Measurements from ENCODE around the gene RNPC3.
"Not testable (repeated sequence)": the region's sequence is repeated elsewhere in the genome, so short reads cannot be mapped to it uniquely, and the experiment has no call there.

DNA sequence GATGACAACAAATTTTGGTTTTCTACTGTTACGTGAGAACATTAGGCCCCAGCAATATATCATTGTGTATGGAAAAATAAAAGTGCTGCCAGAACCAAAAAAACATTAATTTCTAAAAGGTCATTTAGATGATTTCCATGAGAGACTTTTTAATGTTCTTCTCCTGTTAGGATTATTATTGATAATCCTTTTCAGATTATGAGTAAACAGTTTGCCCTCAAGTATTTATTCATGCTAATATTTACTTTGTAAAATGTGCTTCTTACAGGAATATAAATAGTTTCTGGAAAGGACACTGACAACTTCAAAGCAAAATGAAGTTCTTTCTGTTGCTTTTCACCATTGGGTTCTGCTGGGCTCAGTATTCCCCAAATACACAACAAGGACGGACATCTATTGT is 45.8 kb downstream of the RNPC3 start, which contains the start of gene AMY2B:
- TF ChIP-seq, protein P1, sequence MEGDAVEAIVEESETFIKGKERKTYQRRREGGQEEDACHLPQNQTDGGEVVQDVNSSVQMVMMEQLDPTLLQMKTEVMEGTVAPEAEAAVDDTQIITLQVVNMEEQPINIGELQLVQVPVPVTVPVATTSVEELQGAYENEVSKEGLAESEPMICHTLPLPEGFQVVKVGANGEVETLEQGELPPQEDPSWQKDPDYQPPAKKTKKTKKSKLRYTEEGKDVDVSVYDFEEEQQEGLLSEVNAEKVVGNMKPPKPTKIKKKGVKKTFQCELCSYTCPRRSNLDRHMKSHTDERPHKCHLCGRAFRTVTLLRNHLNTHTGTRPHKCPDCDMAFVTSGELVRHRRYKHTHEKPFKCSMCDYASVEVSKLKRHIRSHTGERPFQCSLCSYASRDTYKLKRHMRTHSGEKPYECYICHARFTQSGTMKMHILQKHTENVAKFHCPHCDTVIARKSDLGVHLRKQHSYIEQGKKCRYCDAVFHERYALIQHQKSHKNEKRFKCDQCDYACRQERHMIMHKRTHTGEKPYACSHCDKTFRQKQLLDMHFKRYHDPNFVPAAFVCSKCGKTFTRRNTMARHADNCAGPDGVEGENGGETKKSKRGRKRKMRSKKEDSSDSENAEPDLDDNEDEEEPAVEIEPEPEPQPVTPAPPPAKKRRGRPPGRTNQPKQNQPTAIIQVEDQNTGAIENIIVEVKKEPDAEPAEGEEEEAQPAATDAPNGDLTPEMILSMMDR (IDR thresholded peaks at IDR 0.05), result not testable (repeated sequence)
- not testable (repeated sequence) for TF ChIP-seq ZFX (IDR thresholded peaks at IDR 0.05; ENCODE audit: borderline replicate concordance)
